Pancreas (tissue), 10 donors: ENCODE data around the gene UBR2. TPM values are rescaled to one million over a fixed set of nuclear protein-coding genes. Genes with fewer than 3 reads are reported as not detected.
A peak's percentile ranks its signal among the peaks of the same experiment; 100 is the strongest.
"Not testable (repeated sequence)": the region's sequence is repeated elsewhere in the genome, so short reads cannot be mapped to it uniquely, and the experiment has no call there.

Source experiments
- ATAC-seq, 4 donors: fragments of 200-7000 bp; cut with Tn5 transposase; one replicate each; pipeline versions ENCODE4 v1.8.0 to v1.9.1; 2020; ENCODE audit warnings: mild to moderate bottlenecking in 4 of 4, moderate library complexity in 4 of 4
- DNase-seq, 6 donors: peaks; one replicate each; pipeline ENCODE4 v3.0.0-alpha.2; 2020
- FAIRE-seq: peaks from 2 replicates; lab custom pipeline; 2012; peaks lifted over from hg19 to GRCh38; lab: Jason Lieb, UNC
- H3K27ac ChIP-seq, 4 donors: fragments of 200-600 bp; sonication (generic); 1 replicate in 3 of 4; 2 replicates in 1 of 4; pipeline versions ENCODE4 v1.5.0 to v1.8.0; 2020
- H3K27me3 ChIP-seq, 4 donors: fragments of 200-600 bp; one replicate each; pipeline ENCODE4 v1.8.0; 2021
- H3K36me3 ChIP-seq, 3 donors: fragments of 200-600 bp; sonication (generic) in 1 of 3; one replicate each; pipeline versions ENCODE4 v1.5.0 to v1.8.0; 2020 to 2021
- H3K4me1 ChIP-seq, 3 donors: fragments of 200-600 bp; one replicate each; pipeline ENCODE4 v1.8.0; 2021
- H3K4me3 ChIP-seq, 4 donors: fragments of 200-600 bp; sonication (generic) in 2 of 4; one replicate each; pipeline versions ENCODE4 v1.5.0 to v1.8.0; 2020 to 2021
- H3K9me3 ChIP-seq, 4 donors: fragments of 200-600 bp; one replicate each; pipeline ENCODE4 v1.8.0; 2021
- CTCF ChIP-seq, 4 donors: fragments of 200-600 bp; sonication (generic) in 3 of 4; IDR thresholded peaks; one replicate each; pipeline versions ENCODE4 v1.5.0 to v1.8.0; 2021; ENCODE audit warnings: antibody characterized with exemption in 4 of 4
- WGBS, 2 donors: extraction: QIAGEN DNeasy Blood & Tissue Kit; methylation state at CpG; one replicate each; pipeline ENCODE4 v1.1.7; 2013; 5-methylcytosine and 5-hydroxymethylcytosine counted together
- intact Hi-C, 3 donors: fragments of 100-400 bp; cut with DNase I; formaldehyde crosslinking; loops; one replicate each; pipeline versions ENCODE4 v1.11.1 to v1.14.2; 2022
- polyA plus RNA-seq, 2 donors: library from polyadenylated mRNA; stranded (reverse); fragments of 200-250 nt; gene quantifications; one replicate each; pipeline ENCODE4 v1.2.3, GENCODE V29; 2013
- total RNA-seq, 6 donors: library from RNA; stranded (reverse); fragmentation: NEBNext Ultra II Directional in 4 of 6; extraction: Animal tissue kit (Norgen Biotek cat#: 25700) in 4 of 6; gene quantifications; one replicate each; pipeline versions ENCODE4 v1.2.1 to v1.2.4, GENCODE V29; 2021 to 2023
- donor health status: healthy with polysubstance abuse.
- donor health status: DM: no; HTN: no; CAD: no; lungs with moderate emphysema.
- donor health status: DM: no; HTN: no; CAD: no.
- donor health status: control.
- donor health status: control.
- donor health status: Bipolar disorder and iron deficiency.
- donor health status: DM: yes; HTN: yes; CAD: no.
- donor health status: DM: no; HTN: no; CAD: no.
- donor health status: DM: no; HTN: no; CAD: no.
- donor health status: DM: yes; HTN: yes; CAD: no.

UBR2 gene
- total and polyA plus RNA-seq, 8 donors = 9.4 to 22.0 (median 17.9) TPM

- DNase-seq = no peak
- no peaks in the 10 kb centered on the region for H3K9me3 ChIP-seq
- H3K27me3 ChIP-seq = no peaks in the 10 kb centered on the region
- H3K4me1 ChIP-seq = no peaks in the 10 kb centered on the region
- no peaks in the 10 kb centered on the region for H3K36me3 ChIP-seq
- WGBS, 2 donors = 35 to 43% methylated on average over 2 to 3 of the region's 3 CpGs
- FAIRE-seq = no peak
- no peak overlapping the region for H3K27ac ChIP-seq
- TF ChIP-seq CTCF (IDR thresholded peaks at IDR 0.05) = no peak
- intact Hi-C loops = no loop called here
- peak in 2 of 4 donors; percentile 11 to 28 for ATAC-seq
- H3K4me3 ChIP-seq = no peak overlapping the region
Observed at GRCh38 chr6:42729731-42730130, 165.9 kb downstream of the UBR2 start.

- H3K27ac ChIP-seq, DNase-seq, H3K4me3 ChIP-seq, ATAC-seq, H3K36me3 ChIP-seq, FAIRE-seq, intact Hi-C loops, H3K4me1 ChIP-seq, H3K27me3 ChIP-seq, H3K9me3 ChIP-seq: not testable (repeated sequence)
- WGBS, 2 donors = 71 to 80% methylated on average over 13 of the region's 13 CpGs
Observed at GRCh38 chr6:42733867-42734481, 170.1 kb downstream of the UBR2 start.

- Histone ChIP-seq H3K27me3 (no peaks in the 10 kb centered on the region), H3K9me3 (no peaks in the 10 kb centered on the region), H3K36me3 (no peaks in the 10 kb centered on the region), H3K4me3 (no peak overlapping the region), H3K4me1 (no peaks in the 10 kb centered on the region), H3K27ac (no peak overlapping the region)
- ATAC-seq (no peak), DNase-seq (no peak), FAIRE-seq (no peak)
- WGBS, 2 donors = 88 to 90% methylated on average over 3 of the region's 3 CpGs
- no peak for TF ChIP-seq CTCF (IDR thresholded peaks at IDR 0.05)
- intact Hi-C loops = loop anchor here in 1 of 3 donors (5.0 kb wide), 1 partner anchor 69 kb away; no protein-coding TSS in a partner anchor
Observed at GRCh38 chr6:42735976-42736375, 172.1 kb downstream of the UBR2 start.

GRCh38 chr6:42740725-42741124 is 176.9 kb downstream of the UBR2 start:
- intact Hi-C loops = no loop called here
- H3K4me3 ChIP-seq = no peak overlapping the region
- no peaks in the 10 kb centered on the region for H3K36me3 ChIP-seq
- no peak for ATAC-seq
- no peaks in the 10 kb centered on the region for H3K27me3 ChIP-seq
- no peak for FAIRE-seq
- peaks cover 0 to 9% (median 5%) of the 10 kb centered on the region in 3 donors for H3K4me1 ChIP-seq
- no peak overlapping the region for H3K27ac ChIP-seq
- TF ChIP-seq CTCF (IDR thresholded peaks at IDR 0.05) = no peak
- no peaks in the 10 kb centered on the region for H3K9me3 ChIP-seq
- WGBS, 2 donors = 61 to 71% methylated on average over 3 of the region's 3 CpGs
- DNase-seq = no peak

GRCh38 chr6:42742116-42742894 is 178.5 kb downstream of the UBR2 start:
- FAIRE-seq = no peak
- WGBS, 2 donors = 69 to 77% methylated on average over 5 of the region's 5 CpGs
- intact Hi-C loops = no loop called here

More at GRCh38 chr6:42742116-42742894, 178.5 kb downstream of the UBR2 start:
- DNase-seq (no peak), ATAC-seq (peak in 1 of 4 donors; percentile 2)
- Histone ChIP-seq H3K4me3 (no peak overlapping the region), H3K9me3 (no peaks in the 10 kb centered on the region), H3K27me3 (no peaks in the 10 kb centered on the region), H3K36me3 (no peaks in the 10 kb centered on the region), H3K27ac (peak overlapping the region in 1 of 4 donors; percentile 17), H3K4me1 (peaks cover 0 to 9% (median 5%) of the 10 kb centered on the region in 3 donors)
- no peak for TF ChIP-seq CTCF (IDR thresholded peaks at IDR 0.05)

Other genes starting within 250 kb of the UBR2 start
- gene TRERF1, start 112.1 kb upstream of the UBR2 start, total RNA-seq = 1 to 10 TPM in 5 of 6 donors, under 1 TPM in 1; 0.94 to 2.5 (median 1.5) TPM
- gene TRERF1, start 112.1 kb upstream of the UBR2 start, polyA plus RNA-seq = 1 to 10 TPM; 1.3 to 2.3 TPM
- gene PRPH2, start 158.6 kb downstream of the UBR2 start, total RNA-seq = 1 to 10 TPM in 5 of 6 donors, under 1 TPM in 1; 0.83 to 2.2 (median 1.7) TPM
- gene PRPH2, start 158.6 kb downstream of the UBR2 start, polyA plus RNA-seq = under 1 TPM; 0.34 to 0.75 TPM
- gene TBCC, start 182.1 kb downstream of the UBR2 start, total RNA-seq = 10 to 100 TPM in 1 of 6 donors, 1 to 10 TPM in 5; 5.1 to 11.2 (median 8.8) TPM
- 10 to 100 TPM; 16.0 to 35.4 TPM for gene TBCC, start 182.1 kb downstream of the UBR2 start, polyA plus RNA-seq
- 10 to 100 TPM in 1 of 6 donors, 1 to 10 TPM in 5; 6.3 to 10.5 (median 7.4) TPM for gene BICRAL, start 218.0 kb downstream of the UBR2 start, total RNA-seq
- 1 to 10 TPM; 2.9 to 5.3 TPM for gene BICRAL, start 218.0 kb downstream of the UBR2 start, polyA plus RNA-seq